ENCODE results near the gene PFKFB2. TPM values are rescaled to one million over a fixed set of nuclear protein-coding genes. Genes with fewer than 3 reads are reported as not detected.

The PFKFB2 gene
- total RNA-seq, 1 donor from 2014 or later = 10.0 TPM

DNA sequence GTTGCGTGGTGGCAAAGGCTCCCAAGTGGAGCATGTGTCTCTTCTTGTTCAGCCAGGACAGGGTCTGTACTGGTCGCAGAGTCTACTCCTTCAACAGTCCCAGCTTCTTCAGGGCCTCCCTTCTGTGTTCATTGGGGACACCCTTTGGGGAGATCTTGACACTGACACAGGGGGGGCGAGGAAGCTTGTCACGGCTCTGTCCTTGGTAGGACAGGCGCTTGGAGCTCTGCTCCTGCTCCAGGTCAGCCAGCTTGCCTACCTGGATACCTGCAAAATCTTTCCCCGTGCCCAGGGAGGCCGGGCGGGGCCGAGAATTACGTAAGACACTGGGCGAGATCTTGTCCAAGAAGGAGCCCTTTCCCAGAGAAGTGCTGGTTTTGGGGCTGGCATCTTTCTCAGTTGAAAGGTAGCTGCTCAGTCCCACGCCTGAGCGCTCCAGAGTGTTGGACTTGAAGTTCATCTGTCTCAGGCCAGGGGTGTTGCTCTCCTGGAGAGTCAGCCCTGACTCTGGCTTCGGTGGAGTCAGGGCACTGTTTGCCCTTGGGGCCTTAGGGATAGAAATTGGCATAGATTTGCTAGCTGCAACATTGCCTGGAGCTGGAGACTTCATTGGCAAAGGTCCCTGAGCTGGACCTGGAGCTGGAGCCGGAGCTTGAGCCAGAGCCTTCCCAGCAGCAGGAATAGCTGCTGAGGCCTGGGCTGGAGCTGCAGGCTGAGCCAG lies 31.0 kb upstream of the PFKFB2 start:
- no peak for DNase-seq (ENCODE audit: low spot score)
- no peak overlapping the region for H3K4me3 Mint-ChIP-seq
- H3K36me3 Mint-ChIP-seq = no peaks in the 10 kb centered on the region
- Histone ChIP-seq H3K79me2 (ENCODE audit: low read depth) (no peaks in the 10 kb centered on the region), H3K9me3 (ENCODE audit: low read depth) (no peaks in the 10 kb centered on the region), H3K4me3 (no peak overlapping the region), H3K27ac (no peak overlapping the region), H4K20me1 (ENCODE audit: low read depth) (no peaks in the 10 kb centered on the region), H3K27me3 (no peaks in the 10 kb centered on the region), H3F3A (ENCODE audit: low read depth) (no peaks in the 10 kb centered on the region), H3K4me2 (no peak overlapping the region), H3K9ac (no peak overlapping the region), H3K36me3 (no peaks in the 10 kb centered on the region), H2AFZ (replicated peaks) (no peak overlapping the region), H3K4me1 (peaks cover 7% of the 10 kb centered on the region)
- TF ChIP-seq, protein P1, sequence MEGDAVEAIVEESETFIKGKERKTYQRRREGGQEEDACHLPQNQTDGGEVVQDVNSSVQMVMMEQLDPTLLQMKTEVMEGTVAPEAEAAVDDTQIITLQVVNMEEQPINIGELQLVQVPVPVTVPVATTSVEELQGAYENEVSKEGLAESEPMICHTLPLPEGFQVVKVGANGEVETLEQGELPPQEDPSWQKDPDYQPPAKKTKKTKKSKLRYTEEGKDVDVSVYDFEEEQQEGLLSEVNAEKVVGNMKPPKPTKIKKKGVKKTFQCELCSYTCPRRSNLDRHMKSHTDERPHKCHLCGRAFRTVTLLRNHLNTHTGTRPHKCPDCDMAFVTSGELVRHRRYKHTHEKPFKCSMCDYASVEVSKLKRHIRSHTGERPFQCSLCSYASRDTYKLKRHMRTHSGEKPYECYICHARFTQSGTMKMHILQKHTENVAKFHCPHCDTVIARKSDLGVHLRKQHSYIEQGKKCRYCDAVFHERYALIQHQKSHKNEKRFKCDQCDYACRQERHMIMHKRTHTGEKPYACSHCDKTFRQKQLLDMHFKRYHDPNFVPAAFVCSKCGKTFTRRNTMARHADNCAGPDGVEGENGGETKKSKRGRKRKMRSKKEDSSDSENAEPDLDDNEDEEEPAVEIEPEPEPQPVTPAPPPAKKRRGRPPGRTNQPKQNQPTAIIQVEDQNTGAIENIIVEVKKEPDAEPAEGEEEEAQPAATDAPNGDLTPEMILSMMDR (IDR thresholded peaks at IDR 0.05) = no peak
- TF ChIP-seq EZH2 (IDR thresholded peaks at IDR 0.05) = no peak
- TF ChIP-seq EZH2phosphoT487 (IDR thresholded peaks at IDR 0.05) = no peak
- peaks cover 16% of the 10 kb centered on the region for H3K4me1 Mint-ChIP-seq
- H3K27me3 Mint-ChIP-seq (ENCODE audit: insufficient read depth, low read depth) = peaks cover 4% of the 10 kb centered on the region
- H3K27ac Mint-ChIP-seq = no peak overlapping the region
- H3K9me3 Mint-ChIP-seq = no peaks in the 10 kb centered on the region

DNA sequence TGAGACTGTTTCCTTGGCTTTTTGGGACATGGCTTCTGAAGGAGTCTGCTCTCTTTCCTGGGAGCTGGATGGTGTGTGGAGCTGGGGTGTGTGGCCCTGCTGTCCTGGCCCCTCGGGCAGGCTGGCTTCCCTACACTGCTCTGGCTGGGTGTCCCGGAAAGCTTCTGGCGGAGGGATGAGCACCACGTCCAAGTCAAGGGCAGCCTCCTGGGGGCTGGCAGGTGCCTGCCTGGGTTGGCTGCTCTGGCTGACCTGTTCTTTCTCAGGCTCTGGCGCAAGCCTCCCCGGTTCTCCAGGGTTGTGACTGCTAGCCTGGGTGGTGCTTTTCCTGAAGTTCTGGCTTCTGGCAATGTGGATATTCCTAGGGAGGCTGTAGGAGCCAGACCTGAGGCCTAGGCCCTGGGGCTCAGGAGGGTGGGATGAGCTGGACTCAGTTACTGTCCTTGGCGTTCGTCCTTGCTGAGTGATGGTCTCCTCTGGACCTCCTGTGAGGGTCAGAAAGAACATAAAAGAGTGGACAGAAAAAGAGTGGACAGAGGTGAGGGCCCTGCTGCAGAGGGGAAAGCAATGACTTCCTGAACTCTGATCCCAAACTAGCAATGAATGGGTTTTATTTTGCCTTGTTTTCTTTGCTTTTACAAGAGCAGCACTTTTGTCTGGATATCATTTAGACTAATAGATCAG lies 29.9 kb upstream of the PFKFB2 start:
- Histone ChIP-seq H4K20me1 (ENCODE audit: low read depth) (no peaks in the 10 kb centered on the region), H3K27me3 (no peaks in the 10 kb centered on the region), H3K9me3 (ENCODE audit: low read depth) (no peaks in the 10 kb centered on the region), H3K27ac (no peak overlapping the region), H3K36me3 (no peaks in the 10 kb centered on the region), H3K4me1 (peaks cover 7% of the 10 kb centered on the region), H3F3A (ENCODE audit: low read depth) (no peaks in the 10 kb centered on the region), H2AFZ (replicated peaks) (no peak overlapping the region), H3K9ac (no peak overlapping the region), H3K4me3 (no peak overlapping the region), H3K4me2 (no peak overlapping the region), H3K79me2 (ENCODE audit: low read depth) (no peaks in the 10 kb centered on the region)
- no peak for TF ChIP-seq EZH2 (IDR thresholded peaks at IDR 0.05)
- no peak for TF ChIP-seq EZH2phosphoT487 (IDR thresholded peaks at IDR 0.05)
- Mint-ChIP-seq H3K36me3 (no peaks in the 10 kb centered on the region), H3K4me1 (peaks cover 16% of the 10 kb centered on the region), H3K27ac (peak overlapping the region; percentile 18), H3K9me3 (no peaks in the 10 kb centered on the region), H3K4me3 (no peak overlapping the region), H3K27me3 (ENCODE audit: insufficient read depth, low read depth) (peaks cover 4% of the 10 kb centered on the region)
- DNase-seq (ENCODE audit: low spot score) = no peak

DNA sequence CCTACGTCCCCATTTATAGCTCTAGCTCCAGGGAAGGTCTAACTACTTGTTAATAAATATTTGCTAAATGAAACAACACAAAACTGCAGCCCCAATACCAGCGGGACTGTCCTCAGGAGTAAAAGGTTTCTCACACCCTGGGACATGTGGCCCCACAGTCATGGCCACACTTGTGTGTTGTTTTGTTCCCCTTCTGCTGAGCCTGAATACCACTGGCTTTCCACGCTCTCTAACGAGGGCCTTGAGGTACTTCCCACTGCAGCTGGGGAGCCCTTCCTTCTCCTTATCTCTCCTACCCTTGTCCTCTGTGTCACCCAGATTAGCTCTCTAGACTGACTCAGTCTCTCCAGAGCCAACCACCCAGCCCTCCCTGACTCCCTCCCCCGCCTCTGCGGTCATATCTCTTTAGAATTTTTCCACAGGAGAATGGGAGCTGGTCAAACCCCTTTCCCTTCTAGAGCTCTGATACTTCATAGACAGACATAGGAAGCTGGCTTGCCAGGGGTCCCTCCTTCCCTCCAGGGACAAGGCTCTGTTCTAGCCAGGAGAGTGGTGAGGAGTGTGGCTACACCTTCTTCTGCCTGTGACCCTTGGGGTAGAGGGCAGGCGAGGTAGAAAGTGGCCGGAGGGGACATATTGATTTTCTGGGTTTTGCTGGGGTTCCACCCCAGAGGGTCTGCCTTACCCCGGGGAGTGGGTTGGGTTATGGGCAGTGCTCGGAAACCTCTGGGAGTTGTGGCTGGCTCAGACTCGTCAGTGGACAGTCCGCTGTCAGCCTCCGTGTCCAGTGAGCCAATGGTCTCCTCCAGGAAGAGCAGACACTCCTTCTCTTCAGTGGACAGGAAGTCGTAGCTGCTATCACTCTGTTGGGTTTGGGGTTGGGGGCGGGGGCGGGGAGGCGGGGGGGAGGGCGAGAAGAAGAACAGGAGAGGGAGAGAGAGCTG lies 28.6 kb upstream of the PFKFB2 start:
- H3K36me3 ChIP-seq = no peaks in the 10 kb centered on the region
- H3K4me1 Mint-ChIP-seq = peaks cover 16% of the 10 kb centered on the region
- peaks cover 7% of the 10 kb centered on the region for H3K4me1 ChIP-seq
- no peaks in the 10 kb centered on the region for H3K27me3 ChIP-seq
- H3K27ac ChIP-seq = no peak overlapping the region
- H3K4me3 ChIP-seq = no peak overlapping the region
- no peaks in the 10 kb centered on the region for H3K9me3 Mint-ChIP-seq
- H3K9ac ChIP-seq = no peak overlapping the region
- H3K4me3 Mint-ChIP-seq = no peak overlapping the region
- H3K36me3 Mint-ChIP-seq = no peaks in the 10 kb centered on the region
- H2AFZ ChIP-seq (replicated peaks) = peak overlapping the region; percentile 66
- no peak overlapping the region for H3K27ac Mint-ChIP-seq
- TF ChIP-seq, protein P1 (IDR thresholded peaks at IDR 0.05) = no peak
- TF ChIP-seq EZH2 (IDR thresholded peaks at IDR 0.05) = no peak
- TF ChIP-seq EZH2phosphoT487 (IDR thresholded peaks at IDR 0.05) = no peak
- H3K4me2 ChIP-seq = no peak overlapping the region
- no peak for DNase-seq (ENCODE audit: low spot score)
- H3K9me3 ChIP-seq (ENCODE audit: low read depth) = no peaks in the 10 kb centered on the region
- H3K27me3 Mint-ChIP-seq (ENCODE audit: insufficient read depth, low read depth) = peaks cover 4% of the 10 kb centered on the region
- no peaks in the 10 kb centered on the region for H4K20me1 ChIP-seq (ENCODE audit: low read depth)
- H3F3A ChIP-seq (ENCODE audit: low read depth) = no peaks in the 10 kb centered on the region
- no peaks in the 10 kb centered on the region for H3K79me2 ChIP-seq (ENCODE audit: low read depth)

Measured in neural progenitor cell (in vitro differentiated cells).